ENCODE measurements around the gene PRKN.

The PRKN gene

GRCh38 chr6:162331911-162332310 lies 395.7 kb downstream of the PRKN start:
- no peak for DNase-seq (ENCODE audit: low read depth in 2 of 2, low spot score in 1 of 2)

GRCh38 chr6:162325826-162326225 lies 401.7 kb downstream of the PRKN start:
- DNase-seq (ENCODE audit: low read depth in 2 of 2, low spot score in 1 of 2): no peak

GRCh38 chr6:162325051-162325450 lies 402.5 kb downstream of the PRKN start:
- no peak for DNase-seq (ENCODE audit: low read depth in 2 of 2, low spot score in 1 of 2)

GRCh38 chr6:162315291-162315690 lies 412.3 kb downstream of the PRKN start:
- DNase-seq (ENCODE audit: low read depth in 2 of 2, low spot score in 1 of 2): no peak

GRCh38 chr6:162313922-162314660 lies 413.5 kb downstream of the PRKN start:
- no peak for DNase-seq (ENCODE audit: low read depth in 2 of 2, low spot score in 1 of 2)

- DNase-seq (ENCODE audit: low read depth in 2 of 2, low spot score in 1 of 2): no peak
Observed at GRCh38 chr6:162307865-162308264, 419.7 kb downstream of the PRKN start.

GRCh38 chr6:162306616-162307015 lies 420.9 kb downstream of the PRKN start:
- no peak for DNase-seq (ENCODE audit: low read depth in 2 of 2, low spot score in 1 of 2)

GRCh38 chr6:162301128-162301527 lies 426.4 kb downstream of the PRKN start:
- no peak for DNase-seq (ENCODE audit: low read depth in 2 of 2, low spot score in 1 of 2)

GRCh38 chr6:162294029-162294428 lies 433.5 kb downstream of the PRKN start:
- no peak for DNase-seq (ENCODE audit: low read depth in 2 of 2, low spot score in 1 of 2)

- no peak for DNase-seq (ENCODE audit: low read depth in 2 of 2, low spot score in 1 of 2)
Observed at GRCh38 chr6:162292915-162293314, 434.7 kb downstream of the PRKN start.

- no peak for DNase-seq (ENCODE audit: low read depth in 2 of 2, low spot score in 1 of 2)
Observed at GRCh38 chr6:162290846-162291465, 436.6 kb downstream of the PRKN start.

- DNase-seq (ENCODE audit: low read depth in 2 of 2, low spot score in 1 of 2): no peak
Observed at GRCh38 chr6:162289972-162290371, 437.6 kb downstream of the PRKN start.

GRCh38 chr6:162273986-162274385 lies 453.6 kb downstream of the PRKN start:
- no peak for DNase-seq (ENCODE audit: low read depth in 2 of 2, low spot score in 1 of 2)

GRCh38 chr6:162271922-162272321 lies 455.6 kb downstream of the PRKN start:
- DNase-seq (ENCODE audit: low read depth in 2 of 2, low spot score in 1 of 2): no peak

GRCh38 chr6:162270966-162271365 lies 456.6 kb downstream of the PRKN start:
- DNase-seq (ENCODE audit: low read depth in 2 of 2, low spot score in 1 of 2): no peak

- DNase-seq (ENCODE audit: low read depth in 2 of 2, low spot score in 1 of 2): no peak
Observed at GRCh38 chr6:162267641-162268040, 459.9 kb downstream of the PRKN start.

- DNase-seq (ENCODE audit: low read depth in 2 of 2, low spot score in 1 of 2): no peak
Observed at GRCh38 chr6:162267126-162267525, 460.4 kb downstream of the PRKN start.

- no peak for DNase-seq (ENCODE audit: low read depth in 2 of 2, low spot score in 1 of 2)
Observed at GRCh38 chr6:162264581-162264980, 463.0 kb downstream of the PRKN start.

GRCh38 chr6:162262466-162263196 lies 464.9 kb downstream of the PRKN start:
- no peak for DNase-seq (ENCODE audit: low read depth in 2 of 2, low spot score in 1 of 2)

GRCh38 chr6:162261598-162261997 lies 466.0 kb downstream of the PRKN start:
- no peak for DNase-seq (ENCODE audit: low read depth in 2 of 2, low spot score in 1 of 2)

GRCh38 chr6:162260027-162260426 lies 467.5 kb downstream of the PRKN start:
- no peak for DNase-seq (ENCODE audit: low read depth in 2 of 2, low spot score in 1 of 2)

GRCh38 chr6:162258647-162259046 lies 468.9 kb downstream of the PRKN start:
- DNase-seq (ENCODE audit: low read depth in 2 of 2, low spot score in 1 of 2): no peak

All from stimulated activated CD8-positive, alpha-beta memory T cell treated with anti-CD3 and anti-CD28 coated beads, Interleukin-4, amount 100 ng/mL, for 1 hour (primary cell).